Right hindlimb (tissue), 1 donor: Measurements from ENCODE around the gene MS4A6A.
"Not testable (repeated sequence)": the region's sequence is repeated elsewhere in the genome, so short reads cannot be mapped to it uniquely, and the experiment has no call there.

Experiments
- DNase-seq: peaks from one replicate; pipeline ENCODE4 v3.0.0-alpha.2; 2018

The MS4A6A gene

GRCh38 chr11:60182541-60183330 lies at the start of gene MS4A6A:
MS4A6A (minus strand) TSS chr11:60183083; CDS start chr11:60181727, 1,356 bp downstream.
- no peak for DNase-seq

- no peak for DNase-seq
Measured at GRCh38 chr11:60230681-60231080, 47.8 kb upstream of the MS4A6A start.

GRCh38 chr11:60222141-60222540 lies 39.3 kb upstream of the MS4A6A start:
- no peak for DNase-seq

GRCh38 chr11:60221692-60222091 lies 38.8 kb upstream of the MS4A6A start:
- DNase-seq, result no peak

- DNase-seq, result no peak
Measured at GRCh38 chr11:60221181-60221580, 38.3 kb upstream of the MS4A6A start.

GRCh38 chr11:60214386-60214785 lies 31.5 kb upstream of the MS4A6A start:
- DNase-seq, result no peak

- no peak for DNase-seq
Measured at GRCh38 chr11:60211206-60211605, 28.3 kb upstream of the MS4A6A start.

GRCh38 chr11:60209977-60210376 lies 27.1 kb upstream of the MS4A6A start:
- DNase-seq, result no peak

- no peak for DNase-seq
Measured at GRCh38 chr11:60208951-60209350, 26.1 kb upstream of the MS4A6A start.

- DNase-seq, result no peak
Measured at GRCh38 chr11:60208146-60208895, 25.4 kb upstream of the MS4A6A start.

- no peak for DNase-seq
Measured at GRCh38 chr11:60206616-60207015, 23.7 kb upstream of the MS4A6A start.

- DNase-seq, result no peak
Measured at GRCh38 chr11:60204922-60205321, 22.0 kb upstream of the MS4A6A start.

- not testable (repeated sequence) for DNase-seq
Measured at GRCh38 chr11:60201334-60201733, 18.5 kb upstream of the MS4A6A start.

GRCh38 chr11:60197442-60197841 lies 14.6 kb upstream of the MS4A6A start:
- no peak for DNase-seq

GRCh38 chr11:60195923-60196368 lies 13.1 kb upstream of the MS4A6A start:
- no peak for DNase-seq

- DNase-seq, result no peak
Measured at GRCh38 chr11:60194511-60194910, 11.6 kb upstream of the MS4A6A start.

GRCh38 chr11:60193687-60194433 lies 11.0 kb upstream of the MS4A6A start:
- peak; percentile 25 for DNase-seq

GRCh38 chr11:60192564-60192963 lies 9.7 kb upstream of the MS4A6A start:
- not testable (repeated sequence) for DNase-seq

- not testable (repeated sequence) for DNase-seq
Measured at GRCh38 chr11:60188481-60188880, 5.6 kb upstream of the MS4A6A start.

GRCh38 chr11:60186128-60186527 lies 3.2 kb upstream of the MS4A6A start:
- DNase-seq, result not testable (repeated sequence)

- not testable (repeated sequence) for DNase-seq
Measured at GRCh38 chr11:60185512-60185827, 2.6 kb upstream of the MS4A6A start.

- no peak for DNase-seq
Measured at GRCh38 chr11:60184824-60185511, 2.1 kb upstream of the MS4A6A start.
